ENCODE results near the gene PRR36. TPM values are rescaled to one million over a fixed set of nuclear protein-coding genes. Genes with fewer than 3 reads are reported as not detected.

Gene PRR36
- total RNA-seq, 4 donors from 2014 or later: not detected

GRCh38 chr19:7832009-7832408 is 42.2 kb downstream of the PRR36 start:
- H3K36me3 ChIP-seq: no peaks in the 10 kb centered on the region
- no peak for DNase-seq

GRCh38 chr19:7831452-7831851 is 42.7 kb downstream of the PRR36 start:
- H3K36me3 ChIP-seq: no peaks in the 10 kb centered on the region
- TF ChIP-seq POLR2A (IDR thresholded peaks at IDR 0.05): no peak
- peak in 3 of 6 experiments; percentile 19 to 30 (median 19) for TF ChIP-seq CTCF (IDR thresholded peaks at IDR 0.05)
- no peak overlapping the region for H3K27ac ChIP-seq
- no peaks in the 10 kb centered on the region for H3K27me3 ChIP-seq
- H3K4me1 ChIP-seq: peaks cover 0 to 40% (median 2%) of the 10 kb centered on the region in 4 donors
- no peak overlapping the region for H3K4me3 ChIP-seq
- no peaks in the 10 kb centered on the region for H3K9me3 ChIP-seq
- DNase-seq: no peak

More at GRCh38 chr19:7832009-7832408, 42.2 kb downstream of the PRR36 start:
- Histone ChIP-seq H3K9me3 (no peaks in the 10 kb centered on the region), H3K27me3 (no peaks in the 10 kb centered on the region), H3K4me1 (peaks cover 0 to 40% (median 2%) of the 10 kb centered on the region in 4 donors), H3K4me3 (no peak overlapping the region), H3K27ac (no peak overlapping the region)
- TF ChIP-seq CTCF (IDR thresholded peaks at IDR 0.05): no peak
- TF ChIP-seq POLR2A (IDR thresholded peaks at IDR 0.05): no peak

DNA sequence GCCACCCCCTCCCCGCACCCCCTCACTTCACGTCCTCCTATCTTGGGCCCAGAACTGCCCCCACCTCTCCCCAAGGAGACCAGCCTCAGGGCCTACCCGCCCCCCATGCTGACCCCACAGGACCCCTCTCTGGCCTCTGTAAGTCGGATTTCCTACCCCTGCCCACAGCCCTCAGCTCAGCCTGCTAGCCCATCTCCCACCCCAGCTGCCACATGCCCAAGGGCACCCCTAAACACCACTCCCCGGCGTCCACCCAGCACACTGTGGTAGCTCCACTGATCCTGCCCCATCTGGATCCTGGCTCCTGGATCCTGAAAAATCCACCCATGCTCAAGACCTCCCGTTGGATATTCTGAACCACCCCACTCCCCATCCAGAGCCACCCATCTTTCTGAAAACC is 43.4 kb downstream of the PRR36 start:
- Histone ChIP-seq H3K9me3 (no peaks in the 10 kb centered on the region), H3K27ac (no peak overlapping the region), H3K27me3 (no peaks in the 10 kb centered on the region), H3K36me3 (no peaks in the 10 kb centered on the region), H3K4me3 (peak overlapping the region; percentile 71 to 99 (median 94)), H3K4me1 (peaks cover 0 to 40% (median 2%) of the 10 kb centered on the region in 4 donors)
- DNase-seq: no peak
- no peak for TF ChIP-seq CTCF (IDR thresholded peaks at IDR 0.05)
- no peak for TF ChIP-seq POLR2A (IDR thresholded peaks at IDR 0.05)

DNA sequence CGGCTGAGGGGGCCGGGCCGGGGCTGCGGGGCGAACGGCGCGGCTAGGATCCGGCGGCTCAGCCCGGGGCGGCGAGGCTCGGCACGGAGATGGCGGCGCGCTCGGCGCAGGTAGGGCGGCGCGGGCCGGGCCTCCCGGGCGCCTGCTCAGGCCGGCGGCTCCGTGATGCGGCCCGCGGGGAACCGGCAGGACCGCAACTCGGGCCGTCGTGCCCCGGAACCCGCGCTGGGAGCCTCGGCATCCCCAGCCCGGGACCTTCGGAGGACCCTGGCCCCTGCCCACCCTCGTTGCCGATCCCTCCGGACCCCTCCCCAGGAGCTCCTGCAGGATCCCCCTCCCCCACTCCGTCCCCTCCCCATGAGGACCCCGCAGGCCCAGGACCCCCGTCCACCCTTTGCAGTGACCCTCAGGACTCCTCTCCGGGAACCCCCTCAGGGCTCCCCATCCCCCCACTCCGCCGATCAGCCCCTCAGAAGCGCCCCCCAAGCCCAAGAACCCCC is 43.9 kb downstream of the PRR36 start:
- peaks cover 0 to 40% (median 2%) of the 10 kb centered on the region in 4 donors for H3K4me1 ChIP-seq

DNA sequence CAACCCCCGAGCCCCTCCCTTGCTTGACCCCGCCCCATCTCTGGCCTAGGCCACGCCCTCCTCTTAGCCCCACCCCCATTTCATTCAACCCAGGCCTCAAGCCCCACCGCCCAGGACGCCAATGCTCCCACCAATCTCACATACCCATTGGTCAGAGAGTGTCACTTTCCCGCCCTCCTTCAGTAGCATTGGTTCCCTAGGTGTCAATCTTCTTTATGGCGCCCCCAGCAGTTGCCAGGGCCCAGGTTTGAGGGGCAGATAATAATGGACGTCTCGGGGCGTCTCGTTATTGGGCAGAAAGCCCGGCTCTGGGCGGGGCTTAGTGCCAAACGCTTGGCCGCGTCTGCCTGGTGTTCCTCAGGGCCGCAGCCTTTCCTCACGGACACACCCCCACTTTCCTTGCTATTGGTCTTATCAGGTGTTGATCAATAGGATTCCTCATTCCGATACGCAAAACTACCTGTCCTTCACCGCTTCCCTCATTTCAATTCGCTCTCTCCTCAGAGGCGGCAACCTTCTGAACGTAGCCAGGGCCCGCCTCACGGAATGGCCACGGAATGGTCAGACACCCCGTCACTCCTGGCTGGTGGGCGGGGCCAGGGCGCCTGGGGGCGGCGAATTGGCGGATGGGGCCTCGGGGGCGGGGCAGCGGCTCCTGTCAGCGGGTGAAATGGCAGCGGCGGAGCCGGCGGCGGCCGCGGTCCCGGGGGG is 44.5 kb downstream of the PRR36 start, which contains the start of gene EVI5L:
EVI5L (plus strand) TSS at position 658 of the 711 bp plus-strand sequence. CDS start 16,325 bp downstream, outside the sequence.
- Histone ChIP-seq H3K9me3 (no peaks in the 10 kb centered on the region), H3K27ac (peak within 1 kb of the TSS; percentile 33 to 76 (median 49)), H3K4me1 (peaks cover 0 to 40% (median 2%) of the 10 kb centered on the region in 4 donors), H3K36me3 (no peaks in the 10 kb centered on the region), H3K27me3 (no peaks in the 10 kb centered on the region), H3K4me3 (peak within 1 kb of the TSS; percentile 71 to 99 (median 94))
- peak; percentile 99 to 100 (median 99) for DNase-seq
- no peak for TF ChIP-seq CTCF (IDR thresholded peaks at IDR 0.05)
- no peak for TF ChIP-seq POLR2A (IDR thresholded peaks at IDR 0.05)

More for the DNA sequence above, 43.9 kb downstream of the PRR36 start:
- Histone ChIP-seq H3K9me3 (no peaks in the 10 kb centered on the region), H3K27ac (peak overlapping the region in 3 of 4 donors; percentile 36 to 76 (median 57)), H3K4me3 (peak overlapping the region; percentile 71 to 99 (median 94)), H3K36me3 (no peaks in the 10 kb centered on the region), H3K27me3 (no peaks in the 10 kb centered on the region)
- TF ChIP-seq CTCF (IDR thresholded peaks at IDR 0.05) (no peak), POLR2A (IDR thresholded peaks at IDR 0.05) (no peak)
- DNase-seq: no peak

Measured in Peyer's patch (tissue), 4 donors.